PC-3 (cell line): ENCODE measurements around the gene ZNF287. TPM values are rescaled to one million over a fixed set of nuclear protein-coding genes. Genes with fewer than 3 reads are reported as not detected.

Experiments
- ATAC-seq: fragments of 200-7000 bp; cut with Tn5 transposase; 2 replicates; pipeline ENCODE4 v1.9.1; 2020; ENCODE audit warnings: mild to moderate bottlenecking, moderate library complexity
- BruUV-seq: library from RNA; stranded (reverse); fragments of 400-500 nt; replicated peaks from 2 replicates; lab custom pipeline; 2021; lab: Mats Ljungman, UMichigan
- CTCF ChIA-PET: fragments of 300-600 bp; sonication (Branson Sonifier 250); formaldehyde crosslinking; loops from one replicate; lab custom pipeline; 2022; ENCODE audit warnings: antibody characterized with exemption; lab: Charles Lee
- POLR2A ChIA-PET: fragments of 300-600 bp; sonication (Branson Sonifier 250); formaldehyde crosslinking; loops from one replicate; lab custom pipeline; 2022; ENCODE audit warnings: antibody characterized with exemption; ENCODE audit not compliant: unreplicated experiment; lab: Charles Lee
- DNase-seq: peaks from one replicate; pipeline ENCODE4 v3.0.0-alpha.2; 2015
- H2AFZ ChIP-seq: fragments of 300-600 bp; sonication (generic); 2 replicates; pipeline ENCODE4 v1.6.0; 2016; ENCODE audit warnings: antibody characterized with exemption, low read length
- H3F3A ChIP-seq: fragments of 300-600 bp; sonication (generic); one replicate; pipeline ENCODE4 v1.6.0; 2017; ENCODE audit warnings: antibody characterized with exemption, low read length, control low read depth, mild to moderate bottlenecking; ENCODE audit not compliant: unreplicated experiment
- H3K27ac ChIP-seq: fragments of 300-600 bp; sonication (generic); 2 replicates; pipeline ENCODE4 v1.5.1; 2016; ENCODE audit warnings: mild to moderate bottlenecking, low read length
- H3K27me3 ChIP-seq: fragments of 300-600 bp; sonication (generic); 2 replicates; pipeline ENCODE4 v1.6.1; 2016; ENCODE audit warnings: low read length, mixed read lengths
- H3K36me3 ChIP-seq: fragments of 300-600 bp; sonication (generic); 2 replicates; pipeline ENCODE4 v1.6.1; 2016; ENCODE audit warnings: low read depth, mixed run types, low read length, mixed read lengths
- H3K4me1 ChIP-seq: fragments of 300-600 bp; sonication (generic); 2 replicates; pipeline ENCODE4 v1.5.1; 2016; ENCODE audit warnings: low read length; ENCODE audit not compliant: insufficient read depth
- H3K4me2 ChIP-seq: fragments of 300-600 bp; sonication (generic); 2 replicates; pipeline ENCODE4 v1.6.0; 2016; ENCODE audit warnings: low read length
- H3K4me3 ChIP-seq: fragments of 300-600 bp; sonication (generic); 2 replicates; pipeline ENCODE4 v1.5.1; 2016; ENCODE audit warnings: mild to moderate bottlenecking, low read length, mixed read lengths
- H3K79me2 ChIP-seq: fragments of 300-600 bp; sonication (generic); 2 replicates; pipeline ENCODE4 v1.6.1; 2017; ENCODE audit warnings: low read length, mixed read lengths
- H3K9ac ChIP-seq: fragments of 300-600 bp; sonication (generic); 2 replicates; pipeline ENCODE4 v1.6.0; 2016; ENCODE audit warnings: mild to moderate bottlenecking, low read length
- H3K9me2 ChIP-seq: fragments of 300-600 bp; sonication (generic); replicated peaks from 2 replicates; pipeline ENCODE4 v1.6.1; 2016; ENCODE audit warnings: mixed run types, low read length, mixed read lengths
- H3K9me3 ChIP-seq: fragments of 300-600 bp; sonication (generic); 2 replicates; pipeline ENCODE4 v1.6.1; 2016; ENCODE audit warnings: low read length, mixed read lengths
- H4K20me1 ChIP-seq: fragments of 300-600 bp; sonication (generic); 2 replicates; pipeline ENCODE4 v1.6.1; 2016; ENCODE audit warnings: low read length, mixed read lengths
- CTCF ChIP-seq: fragments of 300-600 bp; sonication (generic); conservative IDR thresholded peaks from 2 replicates; pipeline ENCODE4 v1.5.1; 2017; ENCODE audit warnings: antibody characterized with exemption, low read depth, mild to moderate bottlenecking, low read length
- EZH2 ChIP-seq: fragments of 300-600 bp; sonication (generic); IDR thresholded peaks from one replicate; pipeline ENCODE4 v1.6.1; 2017; ENCODE audit warnings: antibody characterized with exemption, mild to moderate bottlenecking, low read length; ENCODE audit not compliant: unreplicated experiment
- EZH2phosphoT487 ChIP-seq: fragments of 300-600 bp; sonication (generic); IDR thresholded peaks from 2 replicates; pipeline ENCODE4 v1.6.1; 2018; ENCODE audit warnings: mild to moderate bottlenecking, antibody characterized with exemption, low read length, borderline replicate concordance
- intact Hi-C: fragments of 100-400 bp; cut with micrococcal nuclease; formaldehyde crosslinking; loops from 2 replicates; pipeline ENCODE4 v1.9.0; 2023
- total RNA-seq: library from RNA; depleted of rRNA; stranded (reverse); fragments of >200 nt; gene quantifications from 2 replicates; pipeline ENCODE4 v1.2.3, GENCODE V29; 2014

Gene ZNF287
- total RNA-seq, 1 experiment from 2014 or later = 14.0 TPM

- H3K4me1 ChIP-seq = peaks cover 4% of the 10 kb centered on the region; the same call in 1 of the 2 replicates
- no peak overlapping the region; the same call in 1 of the 2 replicates for H2AFZ ChIP-seq
- H3K9ac ChIP-seq = no peak overlapping the region
- no peak overlapping the region for H3K27ac ChIP-seq
- no peak for TF ChIP-seq EZH2phosphoT487
- H3K4me2 ChIP-seq = no peak overlapping the region
- CTCF ChIA-PET = no interaction called here
- no peaks in the 10 kb centered on the region for H3K79me2 ChIP-seq
- H3F3A ChIP-seq = no peaks in the 10 kb centered on the region
- no peaks in the 10 kb centered on the region for H3K36me3 ChIP-seq
- no peaks in the 10 kb centered on the region for H3K9me2 ChIP-seq
- POLR2A ChIA-PET = interaction anchor here (0.6 kb wide), 1 partner anchor 1091 kb away, joined by 3 read pairs; no protein-coding TSS in a partner anchor
- intact Hi-C loops = no loop called here
- no peak overlapping the region for H3K4me3 ChIP-seq
- no peaks in the 10 kb centered on the region for H4K20me1 ChIP-seq
- no peak for DNase-seq
- ATAC-seq = no peak
- no peaks in the 10 kb centered on the region for H3K27me3 ChIP-seq
- BruUV-seq = no TSS peak
- H3K9me3 ChIP-seq = 0 out of 2 replicates have a peak, but pooled peaks cover 9% of the 10 kb centered on the region
These were observed 31.9 kb downstream of the ZNF287 start for GRCh38 chr17:16537130-16537458.

- DNase-seq (no peak), ATAC-seq (no peak)
- TF ChIP-seq CTCF (no peak), EZH2 (no peak), EZH2phosphoT487 (no peak)
- no peaks in the 10 kb centered on the region for H3F3A ChIP-seq
- H3K4me2 ChIP-seq = no peak overlapping the region
- H3K9me2 ChIP-seq = no peaks in the 10 kb centered on the region
- peaks cover 4% of the 10 kb centered on the region; the same call in 1 of the 2 replicates for H3K4me1 ChIP-seq
- H3K4me3 ChIP-seq = no peak overlapping the region
- POLR2A ChIA-PET = no interaction called here
- H4K20me1 ChIP-seq = no peaks in the 10 kb centered on the region
- H3K79me2 ChIP-seq = no peaks in the 10 kb centered on the region
- H3K27me3 ChIP-seq = peaks cover 2% of the 10 kb centered on the region; the same call in 1 of the 2 replicates
- no peak overlapping the region for H2AFZ ChIP-seq
- H3K27ac ChIP-seq = no peak overlapping the region
- intact Hi-C loops = no loop called here
- no TSS peak for BruUV-seq
- no peak overlapping the region for H3K9ac ChIP-seq
- no peaks in the 10 kb centered on the region for H3K36me3 ChIP-seq
- CTCF ChIA-PET = no interaction called here
- no peaks in the 10 kb centered on the region for H3K9me3 ChIP-seq
These were observed 34.8 kb downstream of the ZNF287 start for GRCh38 chr17:16534236-16534635.

- H3K4me2 ChIP-seq = no peak overlapping the region
- peaks cover 17% of the 10 kb centered on the region for H3K27me3 ChIP-seq
- no peaks in the 10 kb centered on the region for H3K79me2 ChIP-seq
- CTCF ChIA-PET = no interaction called here
- intact Hi-C loops = no loop called here
- H3K4me3 ChIP-seq = no peak overlapping the region
- POLR2A ChIA-PET = no interaction called here
- no peak overlapping the region for H3K27ac ChIP-seq
- H3K9me2 ChIP-seq = no peaks in the 10 kb centered on the region
- no peaks in the 10 kb centered on the region for H3F3A ChIP-seq
- no peaks in the 10 kb centered on the region for H4K20me1 ChIP-seq
- TF ChIP-seq EZH2 (no peak), CTCF (no peak), EZH2phosphoT487 (no peak)
- H2AFZ ChIP-seq = no peak overlapping the region
- ATAC-seq (no peak), DNase-seq (no peak)
- no peaks in the 10 kb centered on the region for H3K36me3 ChIP-seq
- H3K9me3 ChIP-seq = no peaks in the 10 kb centered on the region
- BruUV-seq = no TSS peak
- H3K4me1 ChIP-seq = peaks cover under 1% of the 10 kb centered on the region; the same call in 1 of the 2 replicates
- no peak overlapping the region for H3K9ac ChIP-seq
These were observed 39.1 kb downstream of the ZNF287 start for GRCh38 chr17:16529906-16530305.
